Fibroblast of villous mesenchyme (primary cell): Measurements from ENCODE around the gene TCF7L1. TPM values are rescaled to one million over a fixed set of nuclear protein-coding genes. Genes with fewer than 3 reads are reported as not detected.
A peak's percentile ranks its signal among the peaks of the same experiment; 100 is the strongest.
"Not testable (repeated sequence)": the region's sequence is repeated elsewhere in the genome, so short reads cannot be mapped to it uniquely, and the experiment has no call there.

Experiments used
- DNase-seq: peaks from one replicate; pipeline ENCODE4 v3.0.0-alpha.2; 2010; ENCODE audit warnings: low read depth
- H3K4me3 ChIP-seq: 2 replicates; pipeline ENCODE4 v1.5.1; 2011; ENCODE audit warnings: low read depth, mild to moderate bottlenecking, low read length
- total RNA-seq: library from RNA; depleted of rRNA; stranded (reverse); fragments of >200 nt; gene quantifications from 2 replicates; pipeline ENCODE4 v1.2.3, GENCODE V29; 2012
- TF ChIP-seq, protein P1 (sequence below): IDR thresholded peaks from 2 replicates; pipeline ENCODE4 v1.5.1; 2012; ENCODE audit warnings: low read depth, mild to moderate bottlenecking, low read length; ENCODE audit not compliant: insufficient read depth

Gene TCF7L1
- total RNA-seq, 1 donor, result 4.3 TPM

DNA sequence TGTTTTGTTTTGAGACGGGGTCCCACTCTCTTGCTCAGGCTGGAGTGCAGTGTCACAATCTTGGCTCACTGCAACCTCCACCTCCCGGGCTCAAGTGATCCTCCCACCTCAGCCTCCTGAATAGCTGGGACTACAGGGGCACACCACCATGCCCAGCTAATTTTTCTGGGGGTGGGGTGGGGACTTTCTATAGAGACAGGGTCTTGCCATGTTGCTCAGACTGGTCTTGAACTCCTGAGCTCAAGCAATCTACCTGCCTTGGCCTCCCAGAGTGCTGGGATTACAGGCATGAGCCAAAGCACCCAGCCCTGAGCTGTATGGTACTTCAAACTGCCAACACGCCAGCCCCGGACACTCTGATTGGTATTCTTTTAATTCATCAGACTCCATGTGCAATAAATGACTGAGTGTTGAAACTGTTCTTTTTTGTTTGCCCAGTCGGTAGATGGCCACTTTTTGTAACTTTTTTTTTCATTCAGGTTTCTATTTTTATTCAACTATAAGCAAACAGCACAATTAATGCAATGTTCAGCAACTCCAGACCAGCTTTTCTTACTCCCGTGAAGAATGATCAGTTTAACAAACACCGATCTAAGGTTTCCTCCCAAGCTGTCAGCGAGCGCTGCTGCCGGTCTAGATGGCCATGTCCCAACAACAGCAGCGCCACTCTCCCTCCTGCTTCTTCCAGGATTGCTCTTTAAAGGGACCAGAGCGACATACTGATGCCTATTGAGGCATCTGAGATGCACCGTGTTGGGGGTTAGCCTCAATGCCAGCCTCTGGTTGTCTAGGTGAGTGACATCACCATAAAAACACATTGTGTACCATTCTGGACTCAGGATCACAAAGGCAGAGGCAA is 207.1 kb downstream of the TCF7L1 start:
- TF ChIP-seq, protein P1, sequence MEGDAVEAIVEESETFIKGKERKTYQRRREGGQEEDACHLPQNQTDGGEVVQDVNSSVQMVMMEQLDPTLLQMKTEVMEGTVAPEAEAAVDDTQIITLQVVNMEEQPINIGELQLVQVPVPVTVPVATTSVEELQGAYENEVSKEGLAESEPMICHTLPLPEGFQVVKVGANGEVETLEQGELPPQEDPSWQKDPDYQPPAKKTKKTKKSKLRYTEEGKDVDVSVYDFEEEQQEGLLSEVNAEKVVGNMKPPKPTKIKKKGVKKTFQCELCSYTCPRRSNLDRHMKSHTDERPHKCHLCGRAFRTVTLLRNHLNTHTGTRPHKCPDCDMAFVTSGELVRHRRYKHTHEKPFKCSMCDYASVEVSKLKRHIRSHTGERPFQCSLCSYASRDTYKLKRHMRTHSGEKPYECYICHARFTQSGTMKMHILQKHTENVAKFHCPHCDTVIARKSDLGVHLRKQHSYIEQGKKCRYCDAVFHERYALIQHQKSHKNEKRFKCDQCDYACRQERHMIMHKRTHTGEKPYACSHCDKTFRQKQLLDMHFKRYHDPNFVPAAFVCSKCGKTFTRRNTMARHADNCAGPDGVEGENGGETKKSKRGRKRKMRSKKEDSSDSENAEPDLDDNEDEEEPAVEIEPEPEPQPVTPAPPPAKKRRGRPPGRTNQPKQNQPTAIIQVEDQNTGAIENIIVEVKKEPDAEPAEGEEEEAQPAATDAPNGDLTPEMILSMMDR, result no peak
- DNase-seq, result peak; percentile 8
- H3K4me3 ChIP-seq, result no peak overlapping the region

DNA sequence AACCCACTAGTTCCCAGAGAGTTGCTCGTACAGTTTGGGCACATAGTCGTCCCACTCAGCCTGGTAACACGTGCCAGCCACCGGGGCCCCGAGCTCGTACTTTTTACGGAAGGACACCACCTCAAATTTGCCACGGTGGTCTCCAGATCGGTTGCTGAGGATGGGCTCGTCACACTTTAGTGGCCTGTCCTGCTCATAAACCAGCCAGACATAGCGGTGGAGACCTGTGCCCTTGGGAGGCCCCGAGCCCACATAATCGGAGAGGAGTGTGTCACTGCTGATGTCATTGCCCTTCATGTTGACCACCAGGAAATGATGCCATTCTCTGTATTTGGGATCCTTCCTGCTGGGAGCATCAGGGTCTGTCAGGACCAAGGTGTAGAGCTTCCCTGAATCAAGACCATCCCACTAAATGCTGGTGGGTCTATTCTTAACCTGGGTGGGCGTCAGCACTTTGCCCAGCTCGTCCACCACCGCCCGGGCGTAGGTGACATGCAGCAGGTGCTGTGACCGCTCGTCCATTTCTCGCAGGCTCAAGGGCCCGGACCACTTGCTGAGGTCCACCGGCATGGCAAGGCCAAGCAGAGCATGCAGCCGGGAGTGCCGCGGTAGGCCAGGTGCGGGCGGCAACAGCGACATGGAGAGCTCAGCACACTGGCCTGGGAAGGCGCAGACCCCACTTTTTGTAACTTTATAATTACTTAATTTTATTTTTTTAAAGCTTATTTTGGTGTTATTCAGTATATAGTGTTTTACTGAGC is 208.3 kb downstream of the TCF7L1 start:
- H3K4me3 ChIP-seq, result no peak overlapping the region
- no peak for DNase-seq
- TF ChIP-seq, protein P1, result no peak

DNA sequence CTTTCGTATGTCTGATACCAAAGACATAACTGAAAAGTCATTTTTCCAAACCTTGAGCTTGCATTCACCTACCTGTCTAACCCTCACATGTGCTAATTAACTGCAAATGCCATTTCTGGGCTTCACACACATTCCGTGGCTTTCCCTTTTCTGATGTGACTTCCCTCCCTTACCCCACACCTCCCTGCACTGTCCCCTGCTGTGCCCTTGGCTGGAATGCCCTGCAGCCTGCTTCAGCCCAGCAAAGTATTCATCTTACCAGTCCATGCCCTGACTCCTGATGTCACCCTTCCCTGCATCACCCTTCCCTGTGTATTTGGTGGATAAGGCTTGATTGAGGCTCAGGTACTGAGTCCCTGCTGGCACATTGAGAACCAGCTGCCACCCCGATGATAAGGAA is 209.0 kb downstream of the TCF7L1 start:
- no peak for DNase-seq
- H3K4me3 ChIP-seq, result no peak overlapping the region
- TF ChIP-seq, protein P1, result no peak

DNA sequence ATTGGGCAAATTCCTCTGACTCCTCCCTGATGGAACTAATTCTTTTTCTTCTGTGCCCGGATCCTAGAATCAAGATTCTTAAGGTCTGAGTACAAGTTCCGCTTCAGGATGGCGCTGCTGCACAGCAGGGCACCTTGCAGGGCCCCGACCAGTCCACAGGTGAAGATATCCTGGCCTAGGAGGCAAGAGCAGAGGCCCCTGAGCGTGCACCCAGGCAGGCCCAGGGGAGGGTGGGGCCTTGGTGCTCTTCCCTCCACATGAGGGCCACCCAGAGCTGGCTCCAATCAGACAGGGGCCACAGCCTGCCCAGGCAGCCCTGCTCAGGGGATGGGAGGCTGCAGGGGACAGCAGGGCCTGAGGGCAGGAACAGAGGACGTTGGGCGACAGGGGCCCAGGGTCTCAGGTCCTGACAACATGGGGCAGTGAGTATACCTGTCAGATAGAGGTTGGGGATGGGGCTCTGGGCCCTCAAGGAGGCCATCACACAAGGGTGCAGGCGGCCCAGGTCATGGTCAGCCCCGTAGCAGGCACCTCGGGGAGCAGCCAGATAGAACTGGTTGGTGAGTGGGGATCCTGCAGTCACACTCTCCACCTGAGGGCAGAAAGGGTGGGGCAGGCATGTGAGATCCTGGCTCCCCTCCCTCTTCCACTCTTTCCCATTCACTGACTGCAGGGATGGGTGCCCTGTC is 210.2 kb downstream of the TCF7L1 start:
- not testable (repeated sequence) for H3K4me3 ChIP-seq, DNase-seq

DNA sequence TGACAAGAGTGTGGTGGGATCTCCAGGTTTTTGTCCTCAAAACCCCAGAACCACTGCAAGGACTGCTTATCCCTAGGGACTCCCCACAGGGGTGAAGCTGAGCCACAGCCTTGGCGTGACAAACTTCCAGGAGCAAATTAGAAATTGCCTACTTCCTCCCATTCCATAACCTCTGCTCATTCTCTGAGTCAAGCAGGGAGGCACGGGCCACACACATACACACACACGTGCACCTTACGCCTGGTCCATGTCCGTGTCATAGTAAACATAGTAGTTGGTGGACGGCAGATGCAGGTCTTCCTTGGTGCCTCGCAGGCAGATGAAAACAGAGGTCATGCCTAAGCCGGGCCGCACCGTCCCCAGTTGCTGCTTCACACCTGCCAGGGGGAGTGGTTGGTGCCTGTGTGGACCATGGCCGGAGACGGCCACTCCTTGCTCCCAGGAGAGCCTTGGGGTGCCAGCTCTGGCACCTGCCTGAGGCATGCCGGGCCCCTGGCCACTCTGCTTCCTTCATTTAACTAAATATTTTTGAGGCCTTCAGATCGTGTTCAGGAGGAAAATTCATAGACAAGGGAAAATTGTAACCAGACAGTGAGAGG is 211.3 kb downstream of the TCF7L1 start:
- H3K4me3 ChIP-seq, result no peak overlapping the region
- DNase-seq, result no peak
- TF ChIP-seq, protein P1, result no peak

DNA sequence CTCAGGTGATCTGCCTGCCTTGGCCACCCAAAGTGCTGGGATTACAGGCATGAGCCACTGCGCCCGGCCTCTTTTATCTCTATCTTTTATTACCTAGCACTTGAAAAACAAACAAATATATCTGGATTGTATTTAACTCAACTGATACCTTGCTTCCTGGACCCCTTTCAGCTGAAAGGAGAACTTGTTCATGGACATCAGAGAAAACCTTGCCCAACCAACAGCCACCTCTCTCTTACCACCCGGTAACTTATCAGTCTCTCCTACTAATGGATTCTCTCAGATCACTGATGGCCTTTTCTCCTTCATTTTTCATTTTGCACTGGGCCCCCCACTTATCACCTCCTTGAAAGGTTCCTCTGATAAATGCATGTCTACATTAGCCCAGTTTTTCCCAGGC is 214.4 kb downstream of the TCF7L1 start:
- TF ChIP-seq, protein P1, result no peak
- DNase-seq, result no peak
- no peak overlapping the region for H3K4me3 ChIP-seq
